HepG2 (cell line): ENCODE measurements around the gene ZNF582. TPM values are rescaled to one million over a fixed set of nuclear protein-coding genes. Genes with fewer than 3 reads are reported as not detected.

Experiments
- ATAC-seq: fragments of 200-7000 bp; cut with Tn5 transposase; 3 replicates; pipeline ENCODE4 v1.9.1; 2020; ENCODE audit warnings: mild to moderate bottlenecking, moderate library complexity
- BruUV-seq: library from RNA; stranded (reverse); fragments of 400-500 nt; replicated peaks from 2 replicates; lab custom pipeline; 2021; lab: Mats Ljungman, UMichigan
- CTCF ChIA-PET: fragments of 300-600 bp; formaldehyde crosslinking; extraction: SDS; loops from one replicate; lab custom pipeline; 2021; ENCODE audit warnings: low total read pairs, inconsistent platforms, low intra/inter-chr PET ratio; lab: Yijun Ruan, JAX
- POLR2A ChIA-PET: fragments of 350-600 bp; sonication (Branson Sonifier 250); formaldehyde crosslinking; loops from one replicate; lab custom pipeline; 2020; ENCODE audit warnings: antibody characterized with exemption, inconsistent platforms; lab: Yijun Ruan, JAX
- DNase-seq: peaks from one replicate; pipeline ENCODE4 v3.0.0-alpha.2; 2015; ENCODE audit warnings: low spot score
- FAIRE-seq: peaks from 3 replicates; lab custom pipeline; 2011; peaks lifted over from hg19 to GRCh38; lab: Jason Lieb, UNC
- H2AFZ ChIP-seq: one replicate; pipeline ENCODE4 v1.6.1; 2011; ENCODE audit warnings: low read length, inconsistent platforms
- H3K27ac ChIP-seq: fragments of 300-600 bp; 3 replicates; pipeline ENCODE4 v1.8.0; 2011; ENCODE audit warnings: mixed run types, mild to moderate bottlenecking, mixed read lengths, low read length, inconsistent platforms; ENCODE audit not compliant: insufficient read depth; ENCODE audit errors: extremely low read length
- H3K27me3 ChIP-seq, 2 experiments: fragments of 200-600 bp in 1 of 2; 2 replicates in 1 of 2; 3 replicates in 1 of 2; pipeline versions ENCODE4 v1.6.0 to v1.8.0; 2011; ENCODE audit warnings: low read length in 2 of 2, mild to moderate bottlenecking in 2 of 2, moderate library complexity in 2 of 2, inconsistent platforms in 1 of 2; ENCODE audit not compliant: insufficient read depth in 2 of 2, control insufficient read depth in 1 of 2
- H3K36me3 ChIP-seq, 2 experiments: fragments of 200-600 bp in 1 of 2; replicated peaks in 1 of 2; 2 replicates in 1 of 2; 3 replicates in 1 of 2; pipeline versions ENCODE4 v1.5.1 to v1.8.0; 2011; ENCODE audit warnings: low read length in 2 of 2, inconsistent platforms in 1 of 2; ENCODE audit not compliant: insufficient read depth in 2 of 2, control insufficient read depth in 1 of 2
- H3K4me1 ChIP-seq: 2 replicates; pipeline ENCODE4 v1.5.1; 2012; ENCODE audit warnings: low read length, inconsistent platforms; ENCODE audit not compliant: insufficient read depth
- H3K4me2 ChIP-seq: 2 replicates; pipeline ENCODE4 v1.6.0; 2011; ENCODE audit warnings: low read depth, low read length, inconsistent platforms
- H3K4me3 ChIP-seq, 3 experiments: fragments of 200-600 bp in 1 of 3; sonication (generic), shearing (Covaris generic) in 1 of 3; replicated peaks in 1 of 3; 2 replicates each; pipeline ENCODE4 v1.5.1; 2011 to 2016; ENCODE audit warnings: low read length in 3 of 3, inconsistent platforms in 2 of 3, low read depth in 2 of 3, mild to moderate bottlenecking in 2 of 3, control low read depth in 1 of 3, mixed read lengths in 1 of 3; ENCODE audit not compliant: insufficient read depth in 1 of 3
- H3K79me2 ChIP-seq: one replicate; pipeline ENCODE4 v1.6.1; 2011; ENCODE audit warnings: low read length, inconsistent platforms; ENCODE audit not compliant: insufficient read depth
- H3K9ac ChIP-seq: 2 replicates; pipeline ENCODE4 v1.6.0; 2011; ENCODE audit warnings: mild to moderate bottlenecking, low read depth, low read length, inconsistent platforms; ENCODE audit not compliant: insufficient read depth
- H3K9me3 ChIP-seq: 2 replicates; pipeline ENCODE4 v1.5.1; 2012; ENCODE audit warnings: mild to moderate bottlenecking, low read length
- H4K20me1 ChIP-seq: 2 replicates; pipeline ENCODE4 v1.6.0; 2011; ENCODE audit warnings: inconsistent platforms, mild to moderate bottlenecking, low read length, moderate library complexity; ENCODE audit not compliant: insufficient read depth
- ADNP ChIP-seq: sonication (generic); formaldehyde crosslinking; IDR thresholded peaks from 2 replicates; pipeline ENCODE4 v1.4.0; 2020; ENCODE audit warnings: missing genetic modification reagents
- CENPT ChIP-seq: sonication (generic); formaldehyde crosslinking; IDR thresholded peaks from 2 replicates; pipeline ENCODE4 v1.8.0; 2022; ENCODE audit warnings: low read depth, mild to moderate bottlenecking, moderate library complexity, missing genetic modification reagents
- EP300 ChIP-seq, 3 experiments: sonication (generic) in 1 of 3; formaldehyde crosslinking in 1 of 3; IDR thresholded peaks; 2 replicates each; pipeline versions ENCODE4 v1.5.1 to v1.6.1; 2011 to 2020; ENCODE audit warnings: low read depth in 2 of 3, low read length in 2 of 3, borderline replicate concordance in 1 of 3, improper control_type of control experiment in 1 of 3, mild to moderate bottlenecking in 1 of 3, missing genetic modification reagents in 1 of 3, moderate library complexity in 1 of 3
- GATA4 ChIP-seq: sonication (generic); IDR thresholded peaks from 2 replicates; pipeline ENCODE4 v1.6.1; 2016; ENCODE audit warnings: antibody characterized with exemption, low read depth, borderline replicate concordance
- NFIB ChIP-seq: sonication (generic); formaldehyde crosslinking; IDR thresholded peaks from 2 replicates; pipeline ENCODE4 v1.9.0; 2021; ENCODE audit warnings: missing genetic modification reagents, mild to moderate bottlenecking, borderline replicate concordance
- NFKB2 ChIP-seq: sonication (generic); formaldehyde crosslinking; IDR thresholded peaks from 2 replicates; pipeline ENCODE4 v1.4.0; 2020; ENCODE audit warnings: missing genetic modification reagents, borderline replicate concordance
- PHF20 ChIP-seq: sonication (generic); formaldehyde crosslinking; IDR thresholded peaks from 2 replicates; pipeline ENCODE4 v1.5.0; 2020; ENCODE audit warnings: mild to moderate bottlenecking, missing genetic modification reagents
- PHF21A ChIP-seq: sonication (generic); formaldehyde crosslinking; IDR thresholded peaks from 2 replicates; pipeline ENCODE4 v1.5.0; 2020; ENCODE audit warnings: mild to moderate bottlenecking, missing genetic modification reagents
- TCF7L2 ChIP-seq: IDR thresholded peaks from 2 replicates; pipeline ENCODE4 v1.6.1; 2011; ENCODE audit warnings: mild to moderate bottlenecking, low read depth, low read length, moderate library complexity
- ZFP62 ChIP-seq: sonication (generic); formaldehyde crosslinking; IDR thresholded peaks from 2 replicates; pipeline ENCODE4 v1.4.0; 2020; ENCODE audit warnings: missing genetic modification reagents
- ZNF652 ChIP-seq: IDR thresholded peaks from 2 replicates; pipeline ENCODE4 v1.6.1; 2016; ENCODE audit warnings: low read depth, borderline replicate concordance
- WGBS: methylation state at CpG from one replicate; pipeline ENCODE4 v1.1.6; 2017; ENCODE audit warnings: low lambda C conversion rate; 5-methylcytosine and 5-hydroxymethylcytosine counted together
- in situ Hi-C: cut with HindIII; loops from 2 replicates; pipeline ENCODE4 v1.10.0; 2017; ENCODE audit warnings: low pct_unique_long_range_greater_than_20kb; ENCODE audit not compliant: extremely low pct_ligation_motif_present
- intact Hi-C: fragments of 100-400 bp; cut with micrococcal nuclease; formaldehyde crosslinking; loops from one replicate; pipeline ENCODE4 v1.10.0; 2022; ENCODE audit not compliant: unreplicated experiment
- polyA plus RNA-seq, 8 experiments: library from polyadenylated mRNA; depleted of rRNA in 3 of 8; stranded (reverse) in 7 of 8; unstranded in 1 of 8; fragments of >200 nt; fragmentation: Illumina TruSeq in 4 of 8; extraction: Trizol in 4 of 8; gene quantifications; 2 replicates each; pipeline versions ENCODE4 v1.2.1 to v1.2.3, GENCODE V29; 2011 to 2016; ENCODE audit warnings: low read depth in 4 of 8, missing spikeins in 1 of 8, mixed read lengths in 1 of 8; ENCODE audit not compliant: insufficient read depth in 1 of 8
- total RNA-seq, 5 experiments: library from RNA; depleted of rRNA; stranded (reverse); fragments of >200 nt; fragmentation: Illumina TruSeq; extraction: Trizol; gene quantifications; 2 replicates each; pipeline ENCODE4 v1.2.3, GENCODE V29; 2016; ENCODE audit warnings: low read depth in 1 of 5
- TF ChIP-seq, protein P1 (sequence below): sonication (generic); formaldehyde crosslinking; IDR thresholded peaks from 2 replicates; pipeline ENCODE4 v1.8.0; 2023; ENCODE audit warnings: mild to moderate bottlenecking, missing genetic modification reagents
- TF ChIP-seq, protein P2 (sequence below): sonication (generic); formaldehyde crosslinking; IDR thresholded peaks from 2 replicates; pipeline ENCODE4 v1.8.1; 2022; ENCODE audit warnings: low read depth, mild to moderate bottlenecking, missing genetic modification reagents
- TF ChIP-seq, protein P3 (sequence below): sonication (generic); formaldehyde crosslinking; IDR thresholded peaks from 2 replicates; pipeline ENCODE4 v1.5.0; 2020; ENCODE audit warnings: mild to moderate bottlenecking, missing genetic modification reagents, moderate library complexity
- TF ChIP-seq, protein P4 (sequence below): sonication (generic); formaldehyde crosslinking; IDR thresholded peaks from 2 replicates; pipeline ENCODE4 v1.4.0; 2020; ENCODE audit warnings: missing genetic modification reagents, mild to moderate bottlenecking, borderline replicate concordance
- TF ChIP-seq, protein P5 (sequence below): sonication (generic); formaldehyde crosslinking; IDR thresholded peaks from 2 replicates; pipeline ENCODE4 v1.4.0; 2020; ENCODE audit warnings: missing genetic modification reagents, low read depth, mild to moderate bottlenecking, borderline replicate concordance

Gene ZNF582
- total and polyA plus RNA-seq, 2 of the 13 experiments (the other 11 are each of a cell fraction or from before 2014, with no cell fraction given) = 0.83 to 1.6 TPM

DNA sequence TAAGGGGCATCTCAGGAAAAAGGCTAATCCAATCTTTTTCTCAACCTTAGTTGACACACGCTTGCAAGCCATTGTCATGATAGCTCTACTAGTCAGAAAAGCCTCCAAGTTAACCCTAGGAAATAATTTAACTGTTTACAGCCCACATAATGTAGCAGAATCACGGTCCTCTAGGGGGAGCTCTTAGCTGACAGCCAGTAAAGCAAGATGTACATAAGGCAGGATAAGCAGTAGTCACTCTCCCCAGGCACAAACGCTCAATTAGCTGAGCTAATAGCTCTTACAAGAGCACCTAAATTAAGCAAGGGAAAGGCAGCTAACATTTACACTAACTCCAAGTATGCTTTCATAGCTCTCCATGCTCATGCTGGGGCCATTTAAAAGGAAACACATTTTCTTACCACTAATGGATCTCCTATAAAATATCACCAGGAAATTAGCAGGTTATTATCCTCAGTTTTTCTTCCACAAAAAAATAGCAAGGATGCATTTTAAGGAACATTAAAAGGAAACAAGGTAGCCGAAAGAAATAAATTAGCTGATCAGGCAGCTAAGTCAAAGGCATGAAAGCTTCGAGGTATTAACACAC lies 45.0 kb downstream of the ZNF582 start:
- no TSS peak for BruUV-seq
- FAIRE-seq = no peak
- peaks cover 1% of the 10 kb centered on the region; the same call in 1 of the 2 replicates for H3K9me3 ChIP-seq
- in situ Hi-C loops = no loop called here
- H3K9ac ChIP-seq = no peak overlapping the region
- H3K36me3 ChIP-seq = no peaks in the 10 kb centered on the region
- H4K20me1 ChIP-seq = no peaks in the 10 kb centered on the region
- no peaks in the 10 kb centered on the region for H3K79me2 ChIP-seq
- no peak overlapping the region for H3K4me3 ChIP-seq
- POLR2A ChIA-PET = interaction anchor here (1.5 kb wide), 1 partner anchor 20 kb away, joined by 3 read pairs; no protein-coding TSS in a partner anchor
- H3K4me2 ChIP-seq = no peak overlapping the region
- CTCF ChIA-PET = no interaction called here
- DNase-seq = no peak
- ATAC-seq = no peak
- H3K27me3 ChIP-seq = no peaks in the 10 kb centered on the region
- intact Hi-C loops = no loop called here
- no peak overlapping the region for H3K27ac ChIP-seq
- H2AFZ ChIP-seq = no peak overlapping the region
- WGBS = 43% methylated on average over 5 of the region's 5 CpGs
- H3K4me1 ChIP-seq = peaks cover 10% of the 10 kb centered on the region
- TF ChIP-seq EP300 (IDR thresholded peaks at IDR 0.05; ENCODE audit: low read depth in 2 of 2, low read length in 2 of 2) (no peak), EP300 (CRISPR knock-in tag; IDR thresholded peaks at IDR 0.05; ENCODE audit: borderline replicate concordance) (no peak), ADNP (CRISPR knock-in tag) (peak; percentile 77), TCF7L2 (no peak), NFIB (no peak), CENPT (CRISPR knock-in tag) (no peak), ZNF652 (CRISPR knock-in tag) (peak; percentile 94), NFKB2 (no peak), PHF20 (CRISPR knock-in tag) (no peak), PHF21A (CRISPR knock-in tag) (no peak), ZFP62 (CRISPR knock-in tag) (no peak), GATA4 (no peak)
- TF ChIP-seq, protein P1, sequence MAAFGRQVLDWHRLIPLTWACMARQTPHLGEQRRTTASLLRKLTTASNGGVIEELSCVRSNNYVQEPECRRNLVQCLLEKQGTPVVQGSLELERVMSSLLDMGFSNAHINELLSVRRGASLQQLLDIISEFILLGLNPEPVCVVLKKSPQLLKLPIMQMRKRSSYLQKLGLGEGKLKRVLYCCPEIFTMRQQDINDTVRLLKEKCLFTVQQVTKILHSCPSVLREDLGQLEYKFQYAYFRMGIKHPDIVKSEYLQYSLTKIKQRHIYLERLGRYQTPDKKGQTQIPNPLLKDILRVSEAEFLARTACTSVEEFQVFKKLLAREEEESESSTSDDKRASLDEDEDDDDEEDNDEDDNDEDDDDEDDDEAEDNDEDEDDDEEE (CRISPR knock-in tag) = no peak
- TF ChIP-seq, protein P2, sequence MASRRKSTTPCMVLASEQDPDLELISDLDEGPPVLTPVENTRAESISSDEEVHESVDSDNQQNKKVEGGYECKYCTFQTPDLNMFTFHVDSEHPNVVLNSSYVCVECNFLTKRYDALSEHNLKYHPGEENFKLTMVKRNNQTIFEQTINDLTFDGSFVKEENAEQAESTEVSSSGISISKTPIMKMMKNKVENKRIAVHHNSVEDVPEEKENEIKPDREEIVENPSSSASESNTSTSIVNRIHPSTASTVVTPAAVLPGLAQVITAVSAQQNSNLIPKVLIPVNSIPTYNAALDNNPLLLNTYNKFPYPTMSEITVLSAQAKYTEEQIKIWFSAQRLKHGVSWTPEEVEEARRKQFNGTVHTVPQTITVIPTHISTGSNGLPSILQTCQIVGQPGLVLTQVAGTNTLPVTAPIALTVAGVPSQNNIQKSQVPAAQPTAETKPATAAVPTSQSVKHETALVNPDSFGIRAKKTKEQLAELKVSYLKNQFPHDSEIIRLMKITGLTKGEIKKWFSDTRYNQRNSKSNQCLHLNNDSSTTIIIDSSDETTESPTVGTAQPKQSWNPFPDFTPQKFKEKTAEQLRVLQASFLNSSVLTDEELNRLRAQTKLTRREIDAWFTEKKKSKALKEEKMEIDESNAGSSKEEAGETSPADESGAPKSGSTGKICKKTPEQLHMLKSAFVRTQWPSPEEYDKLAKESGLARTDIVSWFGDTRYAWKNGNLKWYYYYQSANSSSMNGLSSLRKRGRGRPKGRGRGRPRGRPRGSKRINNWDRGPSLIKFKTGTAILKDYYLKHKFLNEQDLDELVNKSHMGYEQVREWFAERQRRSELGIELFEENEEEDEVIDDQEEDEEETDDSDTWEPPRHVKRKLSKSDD = no peak
- TF ChIP-seq, protein P3, sequence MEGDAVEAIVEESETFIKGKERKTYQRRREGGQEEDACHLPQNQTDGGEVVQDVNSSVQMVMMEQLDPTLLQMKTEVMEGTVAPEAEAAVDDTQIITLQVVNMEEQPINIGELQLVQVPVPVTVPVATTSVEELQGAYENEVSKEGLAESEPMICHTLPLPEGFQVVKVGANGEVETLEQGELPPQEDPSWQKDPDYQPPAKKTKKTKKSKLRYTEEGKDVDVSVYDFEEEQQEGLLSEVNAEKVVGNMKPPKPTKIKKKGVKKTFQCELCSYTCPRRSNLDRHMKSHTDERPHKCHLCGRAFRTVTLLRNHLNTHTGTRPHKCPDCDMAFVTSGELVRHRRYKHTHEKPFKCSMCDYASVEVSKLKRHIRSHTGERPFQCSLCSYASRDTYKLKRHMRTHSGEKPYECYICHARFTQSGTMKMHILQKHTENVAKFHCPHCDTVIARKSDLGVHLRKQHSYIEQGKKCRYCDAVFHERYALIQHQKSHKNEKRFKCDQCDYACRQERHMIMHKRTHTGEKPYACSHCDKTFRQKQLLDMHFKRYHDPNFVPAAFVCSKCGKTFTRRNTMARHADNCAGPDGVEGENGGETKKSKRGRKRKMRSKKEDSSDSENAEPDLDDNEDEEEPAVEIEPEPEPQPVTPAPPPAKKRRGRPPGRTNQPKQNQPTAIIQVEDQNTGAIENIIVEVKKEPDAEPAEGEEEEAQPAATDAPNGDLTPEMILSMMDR = peak; percentile 21; the same call in 1 of the 2 replicates
- TF ChIP-seq, protein P4, sequence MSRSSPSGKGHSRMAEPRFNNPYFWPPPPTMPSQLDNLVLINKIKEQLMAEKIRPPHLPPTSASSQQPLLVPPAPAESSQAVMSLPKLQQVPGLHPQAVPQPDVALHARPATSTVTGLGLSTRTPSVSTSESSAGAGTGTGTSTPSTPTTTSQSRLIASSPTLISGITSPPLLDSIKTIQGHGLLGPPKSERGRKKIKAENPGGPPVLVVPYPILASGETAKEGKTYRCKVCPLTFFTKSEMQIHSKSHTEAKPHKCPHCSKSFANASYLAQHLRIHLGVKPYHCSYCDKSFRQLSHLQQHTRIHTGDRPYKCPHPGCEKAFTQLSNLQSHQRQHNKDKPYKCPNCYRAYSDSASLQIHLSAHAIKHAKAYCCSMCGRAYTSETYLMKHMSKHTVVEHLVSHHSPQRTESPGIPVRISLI (CRISPR knock-in tag) = no peak
- TF ChIP-seq, protein P5, sequence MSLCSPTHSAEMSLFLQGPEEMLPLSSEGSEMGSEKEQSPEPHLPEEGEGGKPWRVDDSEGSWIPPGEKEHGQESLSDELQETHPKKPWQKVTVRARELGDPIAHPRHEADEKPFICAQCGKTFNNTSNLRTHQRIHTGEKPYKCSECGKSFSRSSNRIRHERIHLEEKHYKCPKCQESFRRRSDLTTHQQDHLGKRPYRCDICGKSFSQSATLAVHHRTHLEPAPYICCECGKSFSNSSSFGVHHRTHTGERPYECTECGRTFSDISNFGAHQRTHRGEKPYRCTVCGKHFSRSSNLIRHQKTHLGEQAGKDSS (CRISPR knock-in tag) = no peak
